ENCODE data around the gene COA1. TPM values are rescaled to one million over a fixed set of nuclear protein-coding genes. Genes with fewer than 3 reads are reported as not detected.
"Not testable (repeated sequence)": the region's sequence is repeated elsewhere in the genome, so short reads cannot be mapped to it uniquely, and the experiment has no call there.

Gene COA1
- total and polyA plus RNA-seq, 9 of the 15 experiments (the other 6 are each of a cell fraction or from before 2014, with no cell fraction given): 98.9 to 463 (median 181) TPM

GRCh38 chr7:43734575-43735332 lies 5.4 kb upstream of the COA1 start (continued):
- TF ChIP-seq REST (IDR thresholded peaks at IDR 0.05; ENCODE audit: borderline replicate concordance) (0 out of 2 replicates have a peak, but pooled peaks have one; percentile 10), RNF2 (IDR thresholded peaks at IDR 0.05) (peak; percentile 68; the same call in 1 of the 2 replicates), ATF7 (IDR thresholded peaks at IDR 0.05) (peak; percentile 85), MYC (IDR thresholded peaks at IDR 0.05; ENCODE audit: low read depth, low read length) (0 out of 2 replicates have a peak, but pooled peaks have one; percentile 24), ARID1B (IDR thresholded peaks at IDR 0.05) (peak; percentile 74), DMBX1 (CRISPR knock-in tag; IDR thresholded peaks at IDR 0.05; ENCODE audit: borderline replicate concordance) (peak; percentile 61; the same call in 1 of the 2 replicates), ZNF668 (CRISPR knock-in tag; IDR thresholded peaks at IDR 0.05) (0 out of 2 replicates have a peak, but pooled peaks have one; percentile 5), SMARCE1 (IDR thresholded peaks at IDR 0.05) (0 out of 2 replicates have a peak, but pooled peaks have one; percentile 34), CREM (IDR thresholded peaks at IDR 0.05; ENCODE audit: low read depth) (peak; percentile 53; the same call in 1 of the 2 replicates), ATF3 (IDR thresholded peaks at IDR 0.05) (peak; percentile 30; the same call in 1 of the 2 replicates)
- TF ChIP-seq REST (CRISPR knock-in tag; IDR thresholded peaks at IDR 0.05; ENCODE audit: low read depth); MYC (CRISPR knock-in tag; IDR thresholded peaks at IDR 0.05; ENCODE audit: borderline replicate concordance, low read depth); ATF3 (CRISPR knock-in tag; conservative IDR thresholded peaks at IDR 0.05): not testable (repeated sequence)
- TF ChIP-seq, protein P1, sequence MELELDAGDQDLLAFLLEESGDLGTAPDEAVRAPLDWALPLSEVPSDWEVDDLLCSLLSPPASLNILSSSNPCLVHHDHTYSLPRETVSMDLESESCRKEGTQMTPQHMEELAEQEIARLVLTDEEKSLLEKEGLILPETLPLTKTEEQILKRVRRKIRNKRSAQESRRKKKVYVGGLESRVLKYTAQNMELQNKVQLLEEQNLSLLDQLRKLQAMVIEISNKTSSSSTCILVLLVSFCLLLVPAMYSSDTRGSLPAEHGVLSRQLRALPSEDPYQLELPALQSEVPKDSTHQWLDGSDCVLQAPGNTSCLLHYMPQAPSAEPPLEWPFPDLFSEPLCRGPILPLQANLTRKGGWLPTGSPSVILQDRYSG (tag; conservative IDR thresholded peaks at IDR 0.05; ENCODE audit: low read depth): 0 out of 2 replicates have a peak, but pooled peaks have one; percentile 30
